ENCODE results near the gene ELOVL7.
"Not testable (repeated sequence)": the region's sequence is repeated elsewhere in the genome, so short reads cannot be mapped to it uniquely, and the experiment has no call there.

Gene ELOVL7

GRCh38 chr5:60740322-60740721, 103.7 kb downstream of the ELOVL7 start:
- no peak for TF ChIP-seq POLR2AphosphoS5 (IDR thresholded peaks at IDR 0.05; ENCODE audit: low read depth)
- TF ChIP-seq REST (IDR thresholded peaks at IDR 0.05; ENCODE audit: insufficient replicate concordance, low read depth), result no peak
- no peak for TF ChIP-seq GABPA (IDR thresholded peaks at IDR 0.05; ENCODE audit: low read depth)
- TF ChIP-seq, protein P1, sequence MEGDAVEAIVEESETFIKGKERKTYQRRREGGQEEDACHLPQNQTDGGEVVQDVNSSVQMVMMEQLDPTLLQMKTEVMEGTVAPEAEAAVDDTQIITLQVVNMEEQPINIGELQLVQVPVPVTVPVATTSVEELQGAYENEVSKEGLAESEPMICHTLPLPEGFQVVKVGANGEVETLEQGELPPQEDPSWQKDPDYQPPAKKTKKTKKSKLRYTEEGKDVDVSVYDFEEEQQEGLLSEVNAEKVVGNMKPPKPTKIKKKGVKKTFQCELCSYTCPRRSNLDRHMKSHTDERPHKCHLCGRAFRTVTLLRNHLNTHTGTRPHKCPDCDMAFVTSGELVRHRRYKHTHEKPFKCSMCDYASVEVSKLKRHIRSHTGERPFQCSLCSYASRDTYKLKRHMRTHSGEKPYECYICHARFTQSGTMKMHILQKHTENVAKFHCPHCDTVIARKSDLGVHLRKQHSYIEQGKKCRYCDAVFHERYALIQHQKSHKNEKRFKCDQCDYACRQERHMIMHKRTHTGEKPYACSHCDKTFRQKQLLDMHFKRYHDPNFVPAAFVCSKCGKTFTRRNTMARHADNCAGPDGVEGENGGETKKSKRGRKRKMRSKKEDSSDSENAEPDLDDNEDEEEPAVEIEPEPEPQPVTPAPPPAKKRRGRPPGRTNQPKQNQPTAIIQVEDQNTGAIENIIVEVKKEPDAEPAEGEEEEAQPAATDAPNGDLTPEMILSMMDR (IDR thresholded peaks at IDR 0.05; ENCODE audit: insufficient read depth, low read length), result no peak
- TF ChIP-seq SPI1 (IDR thresholded peaks at IDR 0.05; ENCODE audit: borderline replicate concordance, low read depth), result no peak
- DNase-seq (ENCODE audit: low read depth in 1 of 2, low spot score in 1 of 2), result no peak
- Histone ChIP-seq H3K27ac (replicated peaks) (no peak overlapping the region), H3K4me3 (replicated peaks; ENCODE audit: insufficient read depth, low read length) (no peak overlapping the region), H3K27me3 (ENCODE audit: insufficient read depth, poor library complexity, severe bottlenecking) (no peaks in the 10 kb centered on the region)

GRCh38 chr5:60738933-60739332, 105.1 kb downstream of the ELOVL7 start:
- no peak overlapping the region for H3K27ac ChIP-seq (replicated peaks)
- no peak for TF ChIP-seq REST (IDR thresholded peaks at IDR 0.05; ENCODE audit: insufficient replicate concordance, low read depth)
- no peak for TF ChIP-seq GABPA (IDR thresholded peaks at IDR 0.05; ENCODE audit: low read depth)
- TF ChIP-seq POLR2AphosphoS5 (IDR thresholded peaks at IDR 0.05; ENCODE audit: low read depth), result no peak
- TF ChIP-seq, protein P1 (IDR thresholded peaks at IDR 0.05; ENCODE audit: insufficient read depth, low read length), result no peak
- TF ChIP-seq SPI1 (IDR thresholded peaks at IDR 0.05; ENCODE audit: borderline replicate concordance, low read depth), result no peak
- no peak overlapping the region for H3K4me3 ChIP-seq (replicated peaks; ENCODE audit: insufficient read depth, low read length)
- H3K27me3 ChIP-seq (ENCODE audit: insufficient read depth, poor library complexity, severe bottlenecking), result no peaks in the 10 kb centered on the region
- DNase-seq (ENCODE audit: low read depth in 1 of 2, low spot score in 1 of 2), result no peak

- DNase-seq (ENCODE audit: low read depth in 1 of 2, low spot score in 1 of 2), result peak in 1 of 2 experiments; percentile 1
- Histone ChIP-seq H3K27ac (replicated peaks) (no peak overlapping the region), H3K27me3 (ENCODE audit: insufficient read depth, poor library complexity, severe bottlenecking) (no peaks in the 10 kb centered on the region), H3K4me3 (replicated peaks; ENCODE audit: insufficient read depth, low read length) (no peak overlapping the region)
- no peak for TF ChIP-seq POLR2AphosphoS5 (IDR thresholded peaks at IDR 0.05; ENCODE audit: low read depth)
- no peak for TF ChIP-seq SPI1 (IDR thresholded peaks at IDR 0.05; ENCODE audit: borderline replicate concordance, low read depth)
- no peak for TF ChIP-seq REST (IDR thresholded peaks at IDR 0.05; ENCODE audit: insufficient replicate concordance, low read depth)
- TF ChIP-seq GABPA (IDR thresholded peaks at IDR 0.05; ENCODE audit: low read depth), result no peak
- TF ChIP-seq, protein P1 (IDR thresholded peaks at IDR 0.05; ENCODE audit: insufficient read depth, low read length), result no peak
Measured at GRCh38 chr5:60738461-60738860, 105.6 kb downstream of the ELOVL7 start.

DNA sequence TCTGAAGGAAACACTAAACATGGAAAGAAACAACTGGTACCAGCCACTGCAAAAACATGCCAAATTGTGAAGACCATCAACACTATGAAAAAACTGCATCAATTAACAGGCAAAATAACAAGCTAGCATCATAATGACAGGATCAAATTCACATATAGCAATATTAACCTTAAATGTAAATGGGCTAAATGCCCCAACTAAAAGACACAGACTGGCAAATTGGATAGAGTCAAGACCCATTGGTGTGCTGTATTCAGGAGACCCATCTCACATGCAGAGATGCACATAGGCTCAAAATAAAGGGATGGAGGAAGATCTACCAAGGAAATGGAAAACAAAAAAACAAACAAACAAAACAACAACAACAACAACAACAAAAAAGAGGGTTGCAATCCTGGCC, 113.2 kb downstream of the ELOVL7 start:
- not testable (repeated sequence) for DNase-seq (ENCODE audit: low read depth in 1 of 2, low spot score in 1 of 2); H3K27ac ChIP-seq (replicated peaks); H3K27me3 ChIP-seq (ENCODE audit: insufficient read depth, poor library complexity, severe bottlenecking); H3K4me3 ChIP-seq (replicated peaks; ENCODE audit: insufficient read depth, low read length)
